SU-DHL-6 (cell line): ENCODE measurements around the gene DPP8.

Source experiments
- H2AFZ ChIP-seq: fragments of 200-600 bp; sonication (generic); 2 replicates; pipeline ENCODE4 v1.6.1; 2014; ENCODE audit warnings: low read depth, mild to moderate bottlenecking, moderate library complexity, mixed read lengths, antibody characterized with exemption, low read length; ENCODE audit not compliant: severe bottlenecking
- H3F3A ChIP-seq: fragments of 200-600 bp; shearing (Covaris generic); 2 replicates; pipeline ENCODE4 v1.6.0; 2016; ENCODE audit warnings: antibody characterized with exemption, mild to moderate bottlenecking; ENCODE audit not compliant: insufficient read depth
- H3K27ac ChIP-seq: fragments of 200-600 bp; sonication (generic); 2 replicates; pipeline ENCODE4 v1.5.1; 2016; ENCODE audit warnings: low read depth, mild to moderate bottlenecking, low read length, moderate library complexity, mixed read lengths
- H3K27me3 ChIP-seq: fragments of 200-600 bp; sonication (generic), shearing (Covaris generic); 2 replicates; pipeline ENCODE4 v1.6.0; 2014; ENCODE audit warnings: mild to moderate bottlenecking, low read length
- H3K36me3 ChIP-seq: fragments of 200-600 bp; sonication (generic); 2 replicates; pipeline ENCODE4 v1.6.1; 2014; ENCODE audit warnings: mild to moderate bottlenecking, low read length, mixed read lengths
- H3K4me2 ChIP-seq: fragments of 300-600, 200-600 bp; shearing (Covaris generic), sonication (generic); 2 replicates; pipeline ENCODE4 v1.6.0; 2014; ENCODE audit warnings: low read length, low read depth, mild to moderate bottlenecking; ENCODE audit not compliant: poor library complexity, severe bottlenecking
- H3K4me3 ChIP-seq: fragments of 200-600 bp; sonication (generic); 2 replicates; pipeline ENCODE4 v1.5.1; 2014; ENCODE audit warnings: antibody characterized with exemption, low read length, mild to moderate bottlenecking, mixed read lengths; ENCODE audit not compliant: insufficient read depth, poor library complexity, severe bottlenecking
- H3K79me2 ChIP-seq: fragments of 200-600 bp; sonication (generic); 2 replicates; pipeline ENCODE4 v1.6.1; 2014; ENCODE audit warnings: mild to moderate bottlenecking, low read length, moderate library complexity; ENCODE audit not compliant: insufficient read depth
- H3K9ac ChIP-seq: fragments of 200-600 bp; sonication (generic); 2 replicates; pipeline ENCODE4 v1.7.0; 2014; ENCODE audit warnings: mild to moderate bottlenecking, low read length
- H3K9me2 ChIP-seq: fragments of 200-600 bp; sonication (generic); replicated peaks from 2 replicates; pipeline ENCODE4 v1.6.1; 2014; ENCODE audit warnings: low read length; ENCODE audit not compliant: insufficient read depth
- H3K9me3 ChIP-seq: fragments of 200-600 bp; sonication (generic); 2 replicates; pipeline ENCODE4 v1.6.1; 2014; ENCODE audit warnings: low read length, mixed read lengths; ENCODE audit not compliant: insufficient read depth
- H4K20me1 ChIP-seq: fragments of 200-600 bp; sonication (generic); 2 replicates; pipeline ENCODE4 v1.6.1; 2014; ENCODE audit warnings: low read depth, mild to moderate bottlenecking, antibody characterized with exemption, low read length, moderate library complexity, mixed read lengths
- CTCF ChIP-seq: fragments of 200-600 bp; sonication (generic); IDR thresholded peaks from one replicate; pipeline ENCODE4 v1.5.1; 2017; ENCODE audit warnings: antibody characterized with exemption, mild to moderate bottlenecking, low read length, moderate library complexity; ENCODE audit not compliant: insufficient read depth, poor library complexity, severe bottlenecking
- EZH2phosphoT487 ChIP-seq: fragments of 200-600 bp; sonication (generic), shearing (Covaris generic); conservative IDR thresholded peaks from 2 replicates; pipeline ENCODE4 v1.6.1; 2018; ENCODE audit warnings: mild to moderate bottlenecking, antibody characterized with exemption, low read length, moderate library complexity, mixed read lengths

The DPP8 gene

GRCh38 chr15:65547841-65548240 lies 30.4 kb upstream of the DPP8 start:
- no peak overlapping the region for H3K27ac ChIP-seq

GRCh38 chr15:65541231-65541820 lies 23.8 kb upstream of the DPP8 start:
- Histone ChIP-seq H2AFZ (no peak overlapping the region), H3K9me2 (no peaks in the 10 kb centered on the region), H3K9me3 (no peaks in the 10 kb centered on the region), H3K36me3 (no peaks in the 10 kb centered on the region), H3F3A (peaks cover 2% of the 10 kb centered on the region; the same call in 1 of the 2 replicates), H3K27ac (no peak overlapping the region), H3K79me2 (peaks cover 95% of the 10 kb centered on the region), H3K27me3 (no peaks in the 10 kb centered on the region), H4K20me1 (peaks cover 14% of the 10 kb centered on the region), H3K9ac (no peak overlapping the region), H3K4me3 (no peak overlapping the region), H3K4me2 (no peak overlapping the region)
- TF ChIP-seq EZH2phosphoT487 (no peak), CTCF (no peak)

More at GRCh38 chr15:65547841-65548240, 30.4 kb upstream of the DPP8 start:
- TF ChIP-seq EZH2phosphoT487 (no peak), CTCF (no peak)
- H3F3A ChIP-seq: peaks cover 2% of the 10 kb centered on the region; the same call in 1 of the 2 replicates
- no peaks in the 10 kb centered on the region for H3K9me3 ChIP-seq
- peaks cover 88% of the 10 kb centered on the region for H3K79me2 ChIP-seq
- H2AFZ ChIP-seq: no peak overlapping the region
- H3K9me2 ChIP-seq: no peaks in the 10 kb centered on the region
- H4K20me1 ChIP-seq: peaks cover 4% of the 10 kb centered on the region; the same call in 1 of the 2 replicates
- H3K4me2 ChIP-seq: no peak overlapping the region
- no peak overlapping the region for H3K4me3 ChIP-seq
- no peaks in the 10 kb centered on the region for H3K27me3 ChIP-seq
- no peak overlapping the region for H3K9ac ChIP-seq
- no peaks in the 10 kb centered on the region for H3K36me3 ChIP-seq

- H3F3A ChIP-seq: no peaks in the 10 kb centered on the region
- H3K9ac ChIP-seq: no peak overlapping the region
- H3K27ac ChIP-seq: no peak overlapping the region
- H3K79me2 ChIP-seq: peaks cover 96% of the 10 kb centered on the region
- H3K4me2 ChIP-seq: no peak overlapping the region
- H3K9me2 ChIP-seq: no peaks in the 10 kb centered on the region
- H3K36me3 ChIP-seq: no peaks in the 10 kb centered on the region
- H2AFZ ChIP-seq: no peak overlapping the region
- H3K27me3 ChIP-seq: no peaks in the 10 kb centered on the region
- TF ChIP-seq CTCF (no peak), EZH2phosphoT487 (no peak)
- no peak overlapping the region for H3K4me3 ChIP-seq
- H3K9me3 ChIP-seq: no peaks in the 10 kb centered on the region
- H4K20me1 ChIP-seq: peaks cover 14% of the 10 kb centered on the region
Observed at GRCh38 chr15:65540314-65540713, 22.8 kb upstream of the DPP8 start.
